Colonic mucosa (tissue), 4 donors: ENCODE measurements around the gene AKT3. TPM values are rescaled to one million over a fixed set of nuclear protein-coding genes. Genes with fewer than 3 reads are reported as not detected.

Experiments
- DNase-seq: peaks from one replicate; pipeline ENCODE4 v3.0.0-alpha.2; 2020
- H3K27ac ChIP-seq: fragments of 200-600 bp; one replicate; pipeline ENCODE4 v1.8.0; 2021
- H3K27me3 ChIP-seq: fragments of 200-600 bp; one replicate; pipeline ENCODE4 v1.8.0; 2021
- H3K36me3 ChIP-seq: fragments of 200-600 bp; one replicate; pipeline ENCODE4 v1.8.0; 2021
- H3K4me1 ChIP-seq: fragments of 200-600 bp; one replicate; pipeline ENCODE4 v1.8.0; 2021; ENCODE audit warnings: mild to moderate bottlenecking
- H3K4me3 ChIP-seq: fragments of 200-600 bp; one replicate; pipeline ENCODE4 v1.8.0; 2021
- H3K9ac ChIP-seq, 2 donors: one replicate each; pipeline ENCODE4 v1.7.0; 2013; ENCODE audit warnings: control low read depth in 2 of 2, low read depth in 2 of 2, low read length in 2 of 2
- H3K9me3 ChIP-seq: fragments of 200-600 bp; one replicate; pipeline ENCODE4 v1.8.0; 2021
- intact Hi-C: fragments of 100-400 bp; cut with DNase I; formaldehyde crosslinking; loops from one replicate; pipeline ENCODE4 v1.14.1; 2022
- total RNA-seq, 2 donors: library from RNA; stranded (reverse); fragmentation: NEBNext Ultra II Directional in 1 of 2; extraction: Animal tissue kit (Norgen Biotek cat#: 25700) in 1 of 2; gene quantifications; one replicate each; pipeline ENCODE4 v1.2.1, GENCODE V29; 2021
- TF ChIP-seq, protein P1 (sequence below): fragments of 200-600 bp; IDR thresholded peaks from one replicate; pipeline ENCODE4 v1.8.0; 2022; ENCODE audit warnings: antibody characterized with exemption, mild to moderate bottlenecking
- donor health status: healthy.
- donor health status: DM: no; HTN: no; CAD: no.
- donor health status: DM: no; HTN: no; CAD: no.

AKT3 gene
- total RNA-seq, 2 donors from 2014 or later, result 6.0 to 21.3 TPM

GRCh38 chr1:243490748-243491686, 359.0 kb downstream of the AKT3 start:
- no peaks in the 10 kb centered on the region for H3K36me3 ChIP-seq
- DNase-seq, result no peak
- no peaks in the 10 kb centered on the region for H3K9me3 ChIP-seq
- TF ChIP-seq, protein P1, sequence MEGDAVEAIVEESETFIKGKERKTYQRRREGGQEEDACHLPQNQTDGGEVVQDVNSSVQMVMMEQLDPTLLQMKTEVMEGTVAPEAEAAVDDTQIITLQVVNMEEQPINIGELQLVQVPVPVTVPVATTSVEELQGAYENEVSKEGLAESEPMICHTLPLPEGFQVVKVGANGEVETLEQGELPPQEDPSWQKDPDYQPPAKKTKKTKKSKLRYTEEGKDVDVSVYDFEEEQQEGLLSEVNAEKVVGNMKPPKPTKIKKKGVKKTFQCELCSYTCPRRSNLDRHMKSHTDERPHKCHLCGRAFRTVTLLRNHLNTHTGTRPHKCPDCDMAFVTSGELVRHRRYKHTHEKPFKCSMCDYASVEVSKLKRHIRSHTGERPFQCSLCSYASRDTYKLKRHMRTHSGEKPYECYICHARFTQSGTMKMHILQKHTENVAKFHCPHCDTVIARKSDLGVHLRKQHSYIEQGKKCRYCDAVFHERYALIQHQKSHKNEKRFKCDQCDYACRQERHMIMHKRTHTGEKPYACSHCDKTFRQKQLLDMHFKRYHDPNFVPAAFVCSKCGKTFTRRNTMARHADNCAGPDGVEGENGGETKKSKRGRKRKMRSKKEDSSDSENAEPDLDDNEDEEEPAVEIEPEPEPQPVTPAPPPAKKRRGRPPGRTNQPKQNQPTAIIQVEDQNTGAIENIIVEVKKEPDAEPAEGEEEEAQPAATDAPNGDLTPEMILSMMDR, result no peak
- intact Hi-C loops, result no loop called here
- no peak overlapping the region for H3K9ac ChIP-seq
- no peaks in the 10 kb centered on the region for H3K27me3 ChIP-seq
- no peaks in the 10 kb centered on the region for H3K4me1 ChIP-seq
- no peak overlapping the region for H3K4me3 ChIP-seq
- H3K27ac ChIP-seq, result no peak overlapping the region

DNA sequence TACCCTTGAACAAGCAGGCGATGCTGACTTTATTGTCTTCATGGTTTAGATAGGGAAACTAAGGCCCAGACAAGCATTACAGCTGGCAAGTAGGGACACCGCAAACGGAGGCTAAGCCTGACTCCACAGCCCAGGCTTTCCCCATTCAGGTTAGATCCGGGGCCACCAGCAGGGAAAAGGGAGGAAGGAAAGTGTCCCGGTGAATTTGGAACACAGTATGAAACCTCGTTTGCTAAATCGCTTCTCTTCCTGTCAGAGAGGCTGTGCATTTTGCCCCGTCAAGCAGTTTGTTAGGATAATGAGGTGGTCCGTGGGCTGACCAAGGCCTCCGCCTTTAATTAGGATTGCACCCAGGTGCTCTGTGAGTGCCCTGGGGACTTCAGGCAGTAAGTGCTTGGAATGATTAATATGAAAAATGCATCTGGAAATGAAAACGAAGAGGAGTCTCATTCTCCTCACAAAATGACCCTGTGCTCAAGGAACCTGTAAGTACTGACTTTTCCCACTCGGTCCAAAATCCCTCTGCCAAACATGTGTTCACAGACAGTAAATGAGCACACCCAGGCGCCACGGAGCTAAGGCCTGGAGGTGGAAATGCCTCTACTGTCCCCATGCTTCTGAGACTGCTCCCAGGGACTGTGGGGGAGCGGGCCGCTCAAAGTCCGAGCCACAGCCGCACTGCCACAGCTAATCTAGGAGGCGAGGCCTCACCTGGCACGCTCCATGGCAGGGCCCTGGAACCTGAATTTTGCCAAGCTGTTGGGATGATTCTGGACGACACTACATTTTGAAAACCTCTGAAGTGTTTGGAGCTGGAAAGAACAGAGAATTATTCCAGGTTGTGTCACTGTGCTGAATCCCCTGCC, 360.1 kb downstream of the AKT3 start:
- intact Hi-C loops, result no loop called here
- H3K27ac ChIP-seq, result no peak overlapping the region

GRCh38 chr1:243489158-243489527, 360.9 kb downstream of the AKT3 start:
- no peak for DNase-seq
- intact Hi-C loops, result no loop called here
- H3K4me3 ChIP-seq, result no peak overlapping the region
- no peaks in the 10 kb centered on the region for H3K27me3 ChIP-seq
- no peaks in the 10 kb centered on the region for H3K9me3 ChIP-seq
- TF ChIP-seq, protein P1, result no peak
- H3K4me1 ChIP-seq, result no peaks in the 10 kb centered on the region
- H3K36me3 ChIP-seq, result no peaks in the 10 kb centered on the region
- no peak overlapping the region for H3K27ac ChIP-seq
- H3K9ac ChIP-seq, result no peak overlapping the region

More for the DNA sequence above, 360.1 kb downstream of the AKT3 start:
- Histone ChIP-seq H3K4me1 (no peaks in the 10 kb centered on the region), H3K4me3 (no peak overlapping the region), H3K9me3 (no peaks in the 10 kb centered on the region), H3K36me3 (no peaks in the 10 kb centered on the region), H3K9ac (no peak overlapping the region), H3K27me3 (no peaks in the 10 kb centered on the region)
- TF ChIP-seq, protein P1, result no peak
- DNase-seq, result no peak

DNA sequence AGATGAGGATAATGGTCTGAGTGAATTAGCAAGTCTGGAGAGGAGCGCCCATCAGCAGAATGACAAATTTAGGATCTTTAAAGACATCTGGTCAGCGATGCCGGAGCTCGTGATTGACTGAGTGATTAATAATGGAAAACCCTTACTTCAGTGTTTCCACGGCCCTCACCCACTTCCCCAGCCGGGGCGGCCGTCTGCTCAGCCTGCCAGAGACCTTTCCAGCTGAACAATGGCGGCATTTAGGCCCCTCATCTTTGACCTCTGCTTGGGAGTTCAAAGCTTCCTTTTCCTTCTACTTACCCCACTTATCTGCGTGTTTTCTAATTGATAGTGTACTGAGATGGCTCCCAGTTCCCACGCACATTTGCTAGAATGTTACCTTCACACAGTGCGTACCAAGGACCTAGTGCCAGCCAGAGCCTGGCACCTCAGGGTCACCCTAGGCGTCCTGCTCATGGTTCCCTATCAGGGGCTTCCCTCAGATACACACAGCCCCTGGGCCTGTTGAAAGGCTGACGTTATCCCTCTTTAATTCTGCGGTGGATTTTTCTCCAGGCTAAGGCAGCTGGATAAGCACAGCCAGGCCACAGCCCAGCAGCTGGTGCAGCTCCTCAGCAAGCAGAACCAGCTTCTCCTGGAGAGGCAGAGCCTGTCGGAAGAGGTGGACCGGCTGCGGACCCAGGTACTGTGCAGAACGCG, 361.4 kb downstream of the AKT3 start:
- H3K27ac ChIP-seq, result no peak overlapping the region

More for the DNA sequence above, 361.4 kb downstream of the AKT3 start:
- Histone ChIP-seq H3K36me3 (no peaks in the 10 kb centered on the region), H3K4me3 (no peak overlapping the region), H3K27me3 (no peaks in the 10 kb centered on the region), H3K9me3 (no peaks in the 10 kb centered on the region), H3K4me1 (no peaks in the 10 kb centered on the region), H3K9ac (no peak overlapping the region)
- DNase-seq, result no peak
- TF ChIP-seq, protein P1, result no peak
- intact Hi-C loops, result no loop called here
